Measurements from ENCODE around the gene ERBB3.
A peak's percentile ranks its signal among the peaks of the same experiment; 100 is the strongest.

The ERBB3 gene

GRCh38 chr12:56124133-56124532, 44.2 kb downstream of the ERBB3 start:
- no peak for TF ChIP-seq CTCF (IDR thresholded peaks at IDR 0.05)
- TF ChIP-seq ZFX (IDR thresholded peaks at IDR 0.05; ENCODE audit: borderline replicate concordance), result no peak
- H3K27ac ChIP-seq, result 0 out of 2 replicates have a peak overlapping the region, but pooled peaks have one; percentile 1

GRCh38 chr12:56126732-56127239, 46.8 kb downstream of the ERBB3 start:
- no peak for TF ChIP-seq ZFX (IDR thresholded peaks at IDR 0.05; ENCODE audit: borderline replicate concordance)
- no peak for TF ChIP-seq CTCF (IDR thresholded peaks at IDR 0.05)
- peak overlapping the region; percentile 88 for H3K27ac ChIP-seq

GRCh38 chr12:56127485-56127887, 47.5 kb downstream of the ERBB3 start:
- H3K27ac ChIP-seq, result peak overlapping the region; percentile 88
- TF ChIP-seq CTCF (IDR thresholded peaks at IDR 0.05) (no peak), ZFX (IDR thresholded peaks at IDR 0.05; ENCODE audit: borderline replicate concordance) (no peak)

- peak within 1 kb of the TSS; percentile 88 for H3K27ac ChIP-seq
Observed at GRCh38 chr12:56127888-56128669, 48.1 kb downstream of the ERBB3 start, which contains the start of gene ESYT1. Gene ESYT1 (plus strand): TSS chr12:56128267. CDS start chr12:56128320, 53 bp downstream.

GRCh38 chr12:56128670-56129205, 48.8 kb downstream of the ERBB3 start:
- H3K27ac ChIP-seq, result peak overlapping the region; percentile 88

More at GRCh38 chr12:56127888-56128669, 48.1 kb downstream of the ERBB3 start, which contains the start of gene ESYT1:
- TF ChIP-seq CTCF (IDR thresholded peaks at IDR 0.05) (peak; percentile 23; the same call in 1 of the 2 replicates), ZFX (IDR thresholded peaks at IDR 0.05; ENCODE audit: borderline replicate concordance) (no peak)

GRCh38 chr12:56129206-56129941, 49.4 kb downstream of the ERBB3 start:
- TF ChIP-seq ZFX (IDR thresholded peaks at IDR 0.05; ENCODE audit: borderline replicate concordance) (no peak), CTCF (IDR thresholded peaks at IDR 0.05) (no peak)
- H3K27ac ChIP-seq, result peak overlapping the region; percentile 88

More at GRCh38 chr12:56128670-56129205, 48.8 kb downstream of the ERBB3 start:
- no peak for TF ChIP-seq ZFX (IDR thresholded peaks at IDR 0.05; ENCODE audit: borderline replicate concordance)
- no peak for TF ChIP-seq CTCF (IDR thresholded peaks at IDR 0.05)

Measured in 22Rv1 (cell line).